DMS114 treated with DMSO at 0.1 percent for 48 hours (cell line): ENCODE results near the gene H19.

Experiments
- DNase-seq: peaks from one replicate; lab custom pipeline; 2025; ENCODE audit not compliant: unreplicated experiment; lab: John Stamatoyannopoulos, UW

H19 gene

DNA sequence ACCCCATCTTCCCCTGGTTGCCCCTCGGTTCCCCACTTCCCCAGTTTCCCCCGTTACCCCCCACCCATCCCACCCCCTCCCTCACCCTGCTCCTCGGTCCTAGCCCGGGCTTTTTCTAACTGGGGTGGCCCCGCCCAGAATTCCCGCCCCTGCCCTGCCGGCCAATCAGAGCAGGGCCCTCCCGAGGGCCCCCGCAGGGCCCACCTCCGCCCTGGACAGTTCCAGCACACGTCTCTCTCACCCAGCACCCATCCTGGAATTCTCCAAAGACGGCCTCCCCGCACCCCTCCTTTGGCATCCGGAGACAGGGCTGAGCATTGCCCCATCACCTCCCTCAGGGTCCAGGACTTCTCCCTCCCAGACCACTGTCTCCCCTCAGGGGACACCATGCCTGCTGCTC is at the start of gene H19:
TSS of gene H19 (minus strand) at position 88 of the 400 bp plus-strand sequence.
- no peak for DNase-seq

DNA sequence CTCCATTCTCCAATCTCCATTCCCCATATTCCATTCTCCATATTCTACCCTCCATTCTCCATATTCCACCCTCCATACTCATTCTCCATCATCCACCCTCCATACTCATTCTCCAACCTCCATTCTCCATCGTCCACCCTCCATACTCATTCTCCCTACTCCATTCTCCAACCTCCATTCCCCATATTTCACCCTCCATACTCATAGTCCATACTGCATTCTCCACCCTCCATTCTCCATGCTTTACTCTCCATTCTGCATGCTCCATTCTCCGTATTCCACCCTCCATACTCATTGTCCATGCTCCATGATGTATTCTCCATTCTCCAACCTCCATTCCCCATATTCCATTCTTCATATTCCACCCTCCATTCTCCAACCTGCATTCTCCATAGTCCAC is 44.3 kb upstream of the H19 start:
- no peak for DNase-seq

DNA sequence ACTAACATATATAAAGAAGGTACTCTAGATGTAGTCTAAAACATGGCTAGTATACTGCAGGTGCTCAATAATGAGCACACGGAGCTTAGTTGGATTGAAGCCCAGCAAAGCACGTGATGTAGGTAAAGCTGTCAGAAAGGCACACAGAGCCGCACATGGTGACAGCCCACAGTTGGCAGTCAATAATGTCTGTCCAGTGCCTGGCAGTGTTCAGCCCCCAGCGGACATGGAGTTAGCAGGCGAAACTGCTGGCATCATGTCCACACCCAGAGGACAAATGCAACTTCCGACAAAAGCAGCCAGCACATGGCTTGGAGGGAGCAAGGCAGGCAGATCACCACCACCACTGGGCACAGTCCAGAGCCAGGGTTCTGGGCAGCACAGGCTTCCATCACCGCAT is 43.5 kb upstream of the H19 start:
- DNase-seq: no peak

DNA sequence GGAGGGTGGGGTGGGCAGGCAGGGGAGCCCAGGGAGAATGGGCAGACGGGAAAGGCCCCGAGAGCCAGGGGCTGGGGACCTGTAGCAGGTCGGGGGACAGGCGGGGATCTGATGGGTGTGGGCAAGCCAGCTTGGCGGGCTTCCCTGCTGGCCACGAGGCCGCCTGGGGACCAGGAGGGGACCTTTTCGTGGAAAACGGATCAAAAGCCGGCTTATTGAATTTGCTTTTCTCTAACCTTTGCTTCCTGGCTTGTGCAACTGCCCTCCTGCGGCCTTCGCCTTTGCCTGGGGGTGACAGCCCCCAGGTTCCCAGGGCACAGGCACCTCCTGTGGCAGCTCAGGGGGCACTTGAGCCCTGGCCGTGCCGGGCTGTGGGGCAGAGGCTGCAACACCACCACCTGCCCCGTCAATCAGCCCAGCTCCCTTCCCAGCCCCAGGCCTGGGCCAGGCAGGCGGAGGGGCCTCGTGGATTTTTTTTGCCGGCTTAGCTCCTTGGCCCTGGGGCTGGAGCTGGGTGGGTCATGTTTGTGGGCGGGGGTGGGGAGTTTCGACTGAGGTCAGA is 41.6 kb upstream of the H19 start:
- no peak for DNase-seq

DNA sequence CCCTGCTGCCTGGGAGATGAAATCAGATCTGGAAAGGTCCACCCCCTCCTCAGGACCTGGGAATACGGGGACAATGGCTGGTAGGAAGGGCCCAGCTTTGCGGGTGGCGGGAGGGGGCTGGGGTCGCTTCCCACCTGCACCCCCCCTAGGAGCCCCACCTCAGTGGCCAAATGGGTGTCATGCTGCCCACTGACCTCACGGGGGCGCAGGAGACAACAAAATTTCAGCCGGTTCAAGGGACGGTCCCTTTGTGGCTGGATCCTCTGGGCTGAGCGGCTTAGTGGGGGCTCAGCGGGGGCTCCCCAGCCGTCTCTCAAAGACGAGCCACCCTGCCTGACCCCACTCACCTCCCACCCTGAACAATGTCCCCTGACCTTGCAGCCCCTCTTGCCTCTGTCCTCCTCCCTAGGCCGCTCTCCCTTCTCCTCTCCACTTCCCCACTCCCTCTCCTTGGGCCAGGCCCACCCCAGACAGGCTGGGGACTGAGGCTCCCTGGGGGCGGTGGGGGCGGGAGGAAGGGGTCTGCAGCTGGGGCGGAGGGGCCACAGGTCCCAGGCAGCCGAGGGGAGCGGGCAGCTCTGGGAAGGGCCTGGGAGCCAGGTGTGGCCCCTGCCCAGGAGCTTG is 39.3 kb upstream of the H19 start:
- DNase-seq: no peak

DNA sequence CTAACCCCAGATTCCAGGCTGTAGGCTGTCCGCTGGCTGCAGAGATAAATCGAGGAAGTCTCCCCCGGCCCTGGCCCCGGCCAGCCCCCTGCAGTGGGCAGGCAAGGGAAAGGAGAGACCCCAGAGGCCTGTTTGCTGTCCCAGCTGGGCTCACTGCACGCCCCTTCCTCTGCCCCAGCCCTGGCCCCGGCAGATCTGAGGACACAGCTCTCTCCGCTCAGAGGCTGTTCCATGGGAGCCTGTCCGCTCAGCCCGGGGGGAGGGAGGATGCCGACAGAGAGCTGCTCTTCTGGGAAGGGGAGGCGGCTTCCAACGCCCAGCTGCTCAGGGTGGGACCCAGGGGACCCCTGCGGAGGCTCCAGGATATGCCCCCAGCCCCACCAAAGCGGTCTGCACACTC is 37.7 kb upstream of the H19 start:
- DNase-seq: no peak

DNA sequence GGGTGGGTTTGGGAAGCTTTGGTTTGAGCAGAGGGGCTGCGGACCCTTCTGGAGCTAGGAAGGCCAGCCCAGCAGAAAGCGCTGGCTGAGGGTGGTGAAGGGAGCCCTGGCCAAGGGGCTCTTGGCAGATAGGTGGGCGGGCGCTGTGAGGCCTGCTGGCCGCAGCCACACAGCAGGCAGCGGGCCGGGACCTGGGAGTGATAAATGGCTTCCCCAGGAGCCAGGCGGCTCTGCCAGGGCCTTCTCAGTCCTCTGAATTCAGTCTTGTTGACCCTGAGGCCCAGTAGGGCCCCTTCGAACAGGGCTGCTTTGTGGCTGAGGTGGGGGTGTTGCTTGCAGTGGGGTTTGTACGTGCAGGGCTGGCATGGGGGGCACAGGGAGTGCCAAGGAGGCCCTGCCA is 33.4 kb upstream of the H19 start:
- no peak for DNase-seq

DNA sequence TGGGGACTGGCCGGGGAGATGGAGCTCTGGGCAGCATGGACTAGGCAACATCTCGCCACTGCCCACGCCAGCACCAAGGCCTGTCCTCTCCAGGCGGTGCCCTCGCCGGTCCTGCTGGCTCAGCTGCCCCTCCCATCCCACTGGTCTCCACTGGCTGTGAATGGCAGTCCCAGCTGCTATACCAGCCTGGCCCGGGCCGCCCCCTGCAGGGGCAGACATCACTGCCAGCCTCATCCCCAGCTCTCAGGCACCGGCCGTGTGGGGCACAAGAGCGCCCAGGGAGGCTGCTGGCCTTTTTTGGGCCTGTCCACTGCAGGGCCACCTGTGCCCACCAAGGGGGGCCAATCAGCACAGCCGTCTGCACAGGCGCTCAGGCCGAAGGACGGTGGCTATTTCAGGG is 30.1 kb upstream of the H19 start:
- no peak for DNase-seq

DNA sequence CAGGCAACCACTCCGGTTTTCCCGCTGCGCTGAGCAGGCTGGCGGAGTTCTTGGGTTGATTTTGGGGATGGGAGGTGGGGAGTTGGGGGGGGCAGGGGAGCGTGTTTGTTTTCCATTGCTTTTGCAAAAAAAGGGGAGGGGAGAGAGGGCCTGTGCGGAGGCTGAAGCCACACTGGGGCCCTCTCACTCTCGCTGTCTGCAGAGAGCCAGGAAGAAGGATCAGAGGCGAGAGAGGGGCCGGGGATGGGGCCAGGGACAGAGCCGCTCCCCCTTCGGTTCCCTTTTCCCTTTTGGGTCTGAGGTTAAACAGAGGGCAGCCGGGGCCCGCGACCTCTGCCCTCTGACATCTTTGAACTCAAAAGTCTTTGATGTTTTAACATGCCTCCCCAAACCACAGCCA is 17.4 kb upstream of the H19 start:
- DNase-seq: no peak

DNA sequence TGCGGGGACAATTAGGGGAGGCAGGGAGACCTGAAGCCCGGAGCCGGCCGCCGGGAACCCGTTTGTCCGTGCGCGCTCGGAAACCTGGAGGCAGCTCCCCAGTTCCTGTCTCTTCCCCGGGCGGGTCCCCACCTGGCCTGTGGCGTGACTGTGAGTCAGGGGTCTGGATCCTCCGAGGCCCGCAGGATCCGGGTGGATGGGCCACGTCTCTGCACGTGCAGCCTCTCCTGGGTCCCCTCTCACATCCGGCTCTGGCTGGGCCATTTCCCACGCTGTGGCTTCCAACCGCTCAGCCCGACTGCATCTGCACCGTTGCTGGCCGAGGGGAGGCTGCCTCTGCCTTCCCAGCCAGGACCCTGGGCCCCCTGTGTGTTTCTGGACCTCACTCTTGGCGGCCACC is 14.8 kb upstream of the H19 start:
- DNase-seq: no peak

DNA sequence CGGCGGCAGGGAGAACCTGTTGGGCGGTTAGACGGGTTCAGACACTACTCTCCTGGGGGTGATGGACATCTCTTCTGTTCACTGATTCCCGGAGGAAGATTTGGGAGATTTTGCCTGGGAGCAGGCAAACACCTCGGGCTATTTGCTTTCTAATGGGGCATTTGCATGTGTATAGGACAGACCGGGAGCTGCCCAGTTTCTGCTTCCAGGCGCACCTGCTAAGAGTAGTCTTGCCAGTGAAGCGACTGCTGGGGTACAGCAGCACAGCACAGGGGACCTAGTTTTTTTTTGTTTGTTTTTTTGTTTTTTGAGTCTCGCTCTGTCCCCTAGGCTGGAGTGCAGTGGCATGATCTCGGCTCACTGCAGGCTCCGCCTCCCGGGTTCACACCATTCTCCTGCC is 6.8 kb upstream of the H19 start:
- no peak for DNase-seq

DNA sequence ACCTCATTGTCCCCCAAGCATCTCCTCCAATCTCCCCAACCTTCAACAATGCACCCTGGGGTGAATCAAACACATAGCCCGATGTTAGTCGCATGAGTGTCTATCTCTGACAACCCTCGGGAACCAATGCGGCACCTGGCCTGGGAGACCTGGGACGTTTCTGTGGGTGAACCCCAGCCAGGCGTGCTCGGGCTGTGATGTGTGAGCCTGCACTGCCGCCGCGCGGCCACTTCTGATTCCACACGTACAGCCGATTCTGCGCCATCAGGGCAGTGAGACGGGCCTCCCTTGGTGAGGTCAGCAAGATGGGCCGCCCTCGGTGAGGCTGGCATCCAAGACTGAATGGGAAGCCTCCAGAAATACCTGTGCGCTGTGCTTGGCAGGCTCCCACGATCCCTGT is 5.2 kb upstream of the H19 start:
- no peak for DNase-seq

DNA sequence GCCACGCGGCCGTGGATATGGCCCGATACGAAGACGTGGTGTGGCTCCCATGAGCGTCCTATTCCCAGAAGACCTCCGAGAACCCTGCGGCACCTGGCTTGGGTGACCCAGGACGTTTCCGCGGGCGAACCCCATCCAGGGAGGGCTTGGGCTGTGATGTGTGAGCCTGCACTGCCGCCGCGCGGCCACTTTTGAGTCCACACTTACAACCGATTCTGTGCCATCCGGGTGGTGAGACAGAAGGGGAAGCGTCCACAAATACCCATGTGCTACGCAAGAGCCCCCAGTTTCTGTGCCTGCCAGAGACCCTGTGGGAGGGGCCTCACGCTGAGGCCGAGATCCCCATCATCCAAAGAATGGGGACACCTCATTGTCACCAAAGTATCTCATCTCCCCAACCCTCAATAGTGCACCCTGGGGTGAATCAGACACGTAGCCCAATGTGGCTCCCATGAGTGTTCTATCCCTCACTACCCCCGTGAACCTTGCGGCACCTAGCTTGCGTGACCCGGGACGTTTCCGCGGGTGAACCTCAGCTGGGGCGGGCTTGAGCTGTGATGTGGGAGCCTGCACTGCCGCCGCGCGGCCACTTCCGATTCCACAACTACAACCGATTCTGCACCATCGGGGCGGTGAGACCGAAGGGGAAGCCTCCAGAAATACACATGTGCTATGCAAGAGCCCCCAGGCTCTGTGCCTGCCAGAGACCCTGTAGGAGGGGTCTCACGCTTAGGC is 4.6 kb upstream of the H19 start:
- no peak for DNase-seq

DNA sequence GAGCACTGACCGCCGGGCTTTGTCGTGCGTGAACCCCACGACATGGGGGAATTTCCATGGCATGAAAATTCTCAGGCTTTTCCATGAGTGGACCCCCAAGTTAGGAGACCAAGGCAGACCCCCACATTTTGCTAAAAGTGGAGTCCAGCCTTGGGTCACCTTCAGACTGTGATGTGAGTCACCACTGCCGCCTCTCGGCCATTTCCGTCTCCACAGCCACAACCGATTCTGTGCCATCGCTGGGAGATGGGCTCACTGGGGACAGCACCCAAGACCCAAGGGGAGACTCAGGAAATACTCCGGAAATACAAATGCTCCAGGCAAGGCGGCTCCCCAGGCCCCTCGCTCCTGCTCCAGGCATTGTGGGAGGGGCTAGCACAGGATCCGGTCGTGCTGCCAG is 1.2 kb upstream of the H19 start:
- no peak for DNase-seq

DNA sequence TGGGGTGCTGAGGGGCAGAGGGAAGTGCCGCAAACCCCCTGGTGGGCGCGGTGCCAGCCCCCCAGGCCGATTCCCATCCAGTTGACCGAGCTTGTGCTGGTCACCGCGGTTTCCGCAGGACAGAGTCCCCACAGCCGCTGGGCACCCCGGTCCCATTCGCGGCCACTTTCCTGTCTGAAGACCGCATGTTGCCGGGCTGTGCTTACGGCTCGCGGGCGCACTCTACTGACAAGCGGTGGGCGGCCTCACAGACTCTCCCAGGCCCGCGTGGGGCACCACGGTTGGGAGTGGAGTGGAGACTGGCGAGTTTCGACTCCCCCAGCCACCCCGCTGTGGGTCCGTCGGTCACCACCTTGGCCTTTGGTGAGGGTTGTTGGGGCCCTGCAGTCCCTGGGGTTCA is 648 bp upstream of the H19 start:
- DNase-seq: no peak

DNA sequence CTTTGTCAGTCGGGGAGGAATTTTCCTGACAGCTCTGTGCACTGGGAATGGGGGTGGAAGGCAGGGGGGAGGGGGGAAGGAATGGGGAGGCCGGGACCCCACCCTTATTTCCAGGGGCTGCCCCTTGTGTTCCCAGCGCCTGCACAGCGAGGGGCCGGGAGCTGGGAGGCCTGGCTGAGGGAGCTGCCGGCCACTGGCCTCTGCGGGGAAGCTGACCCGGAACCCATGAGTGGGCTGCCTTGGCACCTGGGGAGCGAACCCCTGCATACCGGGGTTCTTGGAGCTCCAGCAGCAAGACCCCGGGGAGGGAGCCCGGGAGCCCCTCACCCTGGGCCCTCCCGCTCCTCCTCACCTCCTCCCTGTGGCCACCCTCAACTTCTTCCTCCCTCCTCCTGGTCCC is 3.5 kb downstream of the H19 start:
- no peak for DNase-seq

DNA sequence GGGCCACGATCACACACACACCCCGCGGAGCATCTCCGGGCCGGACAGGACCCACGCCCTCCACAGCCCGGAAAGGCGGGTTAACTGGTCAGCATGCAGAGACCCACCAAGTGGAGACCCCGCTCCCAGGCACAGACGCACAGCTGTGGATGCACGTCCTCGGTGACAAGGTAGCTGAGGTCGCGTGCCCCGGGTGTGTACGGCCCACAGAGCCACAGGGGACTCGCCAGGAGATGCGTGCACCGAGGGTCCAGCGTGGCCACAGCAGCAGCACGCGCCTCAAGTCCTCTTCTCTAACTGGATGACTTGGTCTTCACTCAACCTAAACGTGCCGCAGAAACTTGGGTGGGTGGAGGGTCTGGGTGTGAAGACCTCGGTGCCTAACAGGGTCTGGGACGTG is 5.5 kb downstream of the H19 start:
- DNase-seq: no peak

DNA sequence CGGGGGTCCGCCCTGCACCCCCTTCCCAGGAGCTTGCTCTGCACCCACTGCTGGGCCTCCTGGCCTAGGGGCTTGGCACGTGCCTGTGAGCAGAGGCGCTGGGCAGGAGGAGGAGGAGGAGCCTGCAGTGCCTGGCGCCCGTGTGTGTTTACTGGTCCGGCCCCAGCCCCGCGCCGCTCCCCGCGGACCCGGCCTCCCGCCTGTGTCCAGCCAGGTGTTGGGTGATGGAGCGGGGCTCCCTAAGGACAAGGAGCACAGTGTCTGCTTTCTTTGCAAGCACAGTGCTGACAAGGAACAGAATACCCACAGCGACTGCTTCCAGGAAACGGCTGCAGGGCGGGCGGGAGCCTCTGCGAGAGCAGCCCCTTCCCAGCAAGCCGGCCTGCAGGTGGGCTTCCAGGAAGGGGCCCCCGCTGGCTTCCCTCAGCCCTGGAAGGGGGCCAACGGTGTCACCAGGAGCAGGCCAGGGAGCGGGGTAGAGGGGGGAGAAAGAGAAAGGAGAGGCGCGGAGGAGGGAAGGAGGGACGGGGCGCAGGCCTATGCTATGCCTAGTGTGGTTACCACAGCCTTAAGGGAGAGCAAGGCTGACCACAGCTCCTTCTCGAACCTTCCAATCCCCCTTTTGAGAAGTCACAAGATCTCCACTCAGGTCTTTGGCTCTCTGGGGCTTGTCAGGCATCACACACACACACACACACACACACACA is 6.6 kb downstream of the H19 start:
- DNase-seq: no peak

DNA sequence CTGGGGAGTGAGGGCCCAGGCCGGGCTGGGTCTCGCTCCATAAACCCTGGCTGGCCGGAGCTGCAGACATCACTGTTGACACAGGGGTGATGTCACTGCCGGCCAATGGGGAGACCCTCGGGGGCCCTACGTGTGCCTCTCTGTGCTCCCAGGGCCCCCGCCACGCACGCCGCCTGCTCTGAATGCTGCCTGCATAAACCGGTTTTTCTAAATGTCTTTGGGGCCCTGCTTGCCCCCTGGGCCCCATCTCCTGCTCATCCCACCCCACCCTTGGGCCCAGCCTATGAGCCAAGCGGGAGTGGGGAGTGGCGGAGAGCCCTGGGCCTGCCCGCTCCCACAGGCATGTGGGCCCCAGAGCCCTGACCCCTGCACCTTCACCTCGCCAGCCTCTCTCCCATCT is 7.7 kb downstream of the H19 start:
- no peak for DNase-seq

DNA sequence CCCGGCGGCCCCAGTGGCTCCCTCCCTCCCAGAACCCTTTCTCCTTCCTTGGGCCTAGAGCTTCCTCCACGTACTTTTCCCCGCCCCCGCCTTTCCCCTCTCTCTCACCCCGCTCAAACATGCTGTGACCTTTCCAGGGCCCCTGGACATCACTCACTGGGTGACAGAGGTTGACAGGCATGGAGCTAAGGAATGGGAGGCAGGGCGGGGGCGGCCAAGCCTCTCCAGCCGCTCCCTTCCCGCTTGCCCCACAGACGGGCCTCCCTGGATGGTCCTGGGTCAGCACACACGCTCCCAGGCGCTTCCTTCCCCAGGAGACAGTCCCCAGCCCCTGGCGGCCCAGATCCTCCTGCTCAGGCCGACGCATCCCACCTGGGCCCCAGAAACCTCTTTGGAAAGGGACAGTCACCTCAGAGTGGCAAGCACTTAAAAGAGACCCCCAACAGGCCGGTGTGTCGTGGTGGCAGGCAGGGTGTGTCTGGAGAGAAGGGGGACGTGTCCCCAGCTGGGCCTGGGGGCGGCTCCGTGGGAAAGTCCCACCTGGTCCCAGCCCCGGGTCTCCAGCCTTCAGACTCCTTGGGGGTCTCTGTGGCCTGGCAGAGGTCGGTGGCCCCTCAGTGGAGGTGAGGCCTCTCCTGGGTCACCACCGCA is 8.8 kb downstream of the H19 start:
- no peak for DNase-seq

DNA sequence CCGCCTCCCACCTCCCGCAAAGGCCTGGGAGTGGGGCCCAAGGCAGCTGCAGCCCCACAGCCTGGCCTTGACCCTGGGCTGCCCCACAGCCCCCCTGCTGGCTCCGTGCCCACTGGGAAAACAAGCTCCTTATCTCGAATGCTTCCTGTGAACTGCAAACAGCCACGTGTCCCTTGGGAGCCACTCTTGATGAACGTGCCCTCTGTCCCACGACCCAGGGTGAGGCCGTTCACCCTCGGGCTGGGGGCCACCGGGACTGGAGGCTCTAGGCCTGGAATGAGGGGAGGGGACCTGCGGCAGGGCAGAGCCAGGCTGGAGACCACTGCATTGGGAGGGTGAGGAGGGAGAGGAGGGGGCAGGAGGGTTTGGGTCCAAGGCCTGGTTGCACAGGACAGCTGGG is 9.5 kb downstream of the H19 start:
- no peak for DNase-seq

DNA sequence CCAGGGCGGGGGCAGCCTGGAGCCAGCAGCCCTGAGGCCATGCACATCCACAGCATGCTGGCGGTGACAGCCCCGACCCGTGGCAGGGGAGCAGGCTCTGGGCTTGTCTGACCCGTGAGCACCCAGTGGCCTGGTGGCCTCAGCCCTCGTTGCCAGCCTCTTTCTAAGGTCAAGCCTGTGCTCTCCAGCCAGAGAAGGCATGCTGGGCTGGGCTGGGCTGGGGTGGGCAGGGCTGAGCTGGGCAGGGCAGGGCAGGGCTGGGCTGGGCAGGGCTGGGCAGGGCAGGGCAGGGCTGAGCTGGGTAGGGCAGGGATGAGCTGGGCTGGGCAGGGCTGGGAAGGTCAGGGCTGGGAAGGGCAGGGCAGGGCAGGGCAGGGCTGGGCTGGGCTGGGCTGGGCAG is 10.6 kb downstream of the H19 start:
- DNase-seq: no peak
